Dermis microvascular lymphatic vessel endothelial cell (primary cell): Measurements from ENCODE around the gene CTSA. TPM values are rescaled to one million over a fixed set of nuclear protein-coding genes. Genes with fewer than 3 reads are reported as not detected.
A peak's percentile ranks its signal among the peaks of the same experiment; 100 is the strongest.

Source experiments
- DNase-seq, 2 donors: peaks; one replicate each; pipeline versions ENCODE4 v3.0.0 to v3.0.0-alpha.2; 2010; ENCODE audit warnings: low read depth in 2 of 2
- total RNA-seq: library from RNA; depleted of rRNA; stranded (reverse); fragments of >200 nt; gene quantifications from 2 replicates; pipeline ENCODE4 v1.2.1, GENCODE V29; 2014

The CTSA gene
- 29.4 and 73.2 TPM in 2 replicates for total RNA-seq

- DNase-seq = peak; percentile 86 to 95
Observed at GRCh38 chr20:45890985-45891983, at the start of gene CTSA, which contains the start of gene NEURL2. Gene CTSA, plus strand, starts transcription at chr20:45891335. Its CDS starts 234 bp downstream, at chr20:45891569. Gene NEURL2, minus strand, starts transcription at chr20:45891208. Its CDS starts 217 bp downstream, at chr20:45890991.

DNA sequence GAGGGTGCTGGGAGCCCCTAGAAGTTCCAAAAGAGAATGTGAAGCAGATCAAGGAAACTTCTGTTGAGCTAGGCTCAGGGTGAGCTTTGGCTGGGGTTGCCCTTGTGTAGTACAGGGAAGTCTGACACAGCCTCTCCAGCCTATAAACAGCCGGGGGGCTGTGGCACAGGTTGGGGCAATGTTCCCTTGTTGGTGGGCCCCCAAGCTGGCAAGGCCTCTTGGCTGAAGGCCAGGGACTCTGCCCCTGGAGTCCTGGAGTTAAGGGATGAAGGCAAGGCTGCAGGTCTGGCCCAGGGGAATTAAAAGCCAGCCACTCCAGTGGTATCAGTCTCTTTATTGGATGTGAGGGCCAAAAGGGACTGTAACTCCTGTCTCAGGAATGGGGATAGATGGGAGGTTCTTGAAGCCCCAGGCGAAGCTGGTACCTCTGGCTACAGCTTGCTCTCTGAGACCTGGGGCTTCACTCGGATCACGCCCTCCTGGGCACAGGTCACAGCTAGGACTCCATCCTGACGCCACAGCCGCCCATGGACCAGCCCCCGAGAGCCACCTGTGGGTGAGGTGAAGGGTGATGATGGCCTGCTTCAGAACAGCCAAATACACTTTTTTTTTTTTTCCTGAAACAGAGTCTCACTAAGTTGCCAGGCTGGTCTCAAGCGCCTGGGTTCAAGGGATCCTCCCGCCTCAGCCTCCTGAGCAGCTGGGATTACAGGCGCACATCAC, 49.6 kb upstream of the CTSA start:
- DNase-seq = no peak

DNA sequence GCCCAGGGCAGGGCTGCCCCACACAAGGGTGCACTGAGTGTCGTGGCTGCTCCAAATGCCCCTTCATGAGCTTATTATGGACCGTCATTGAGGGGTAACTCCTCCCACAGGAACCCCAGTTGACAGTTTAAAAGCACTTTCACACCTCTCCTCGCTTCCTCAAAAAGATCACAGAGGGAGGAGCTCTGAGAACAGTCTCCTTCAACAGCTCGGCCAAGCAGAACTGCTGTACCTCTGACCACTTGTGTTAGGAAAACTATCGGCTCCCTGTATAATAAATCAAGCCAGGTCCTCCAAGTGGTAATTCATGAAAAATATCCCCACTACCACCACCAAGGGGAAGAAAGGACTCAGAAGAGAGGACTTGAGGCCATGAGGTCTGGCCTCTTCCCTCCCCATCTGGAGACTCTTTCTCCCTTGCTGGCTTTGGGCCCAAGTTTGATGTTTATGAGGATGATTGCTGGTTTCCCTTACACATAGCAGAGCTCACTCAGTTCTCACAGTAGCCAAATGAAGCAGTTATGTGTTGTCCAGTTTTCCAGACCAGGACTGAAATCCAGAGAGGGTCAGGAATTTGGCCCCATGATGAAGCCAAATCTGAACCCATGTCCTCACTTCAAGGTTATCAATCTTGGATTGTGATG, 48.8 kb upstream of the CTSA start:
- peak in 1 of 2 donors; percentile 32 for DNase-seq

GRCh38 chr20:45843506-45843905, 47.6 kb upstream of the CTSA start:
- DNase-seq = no peak

DNA sequence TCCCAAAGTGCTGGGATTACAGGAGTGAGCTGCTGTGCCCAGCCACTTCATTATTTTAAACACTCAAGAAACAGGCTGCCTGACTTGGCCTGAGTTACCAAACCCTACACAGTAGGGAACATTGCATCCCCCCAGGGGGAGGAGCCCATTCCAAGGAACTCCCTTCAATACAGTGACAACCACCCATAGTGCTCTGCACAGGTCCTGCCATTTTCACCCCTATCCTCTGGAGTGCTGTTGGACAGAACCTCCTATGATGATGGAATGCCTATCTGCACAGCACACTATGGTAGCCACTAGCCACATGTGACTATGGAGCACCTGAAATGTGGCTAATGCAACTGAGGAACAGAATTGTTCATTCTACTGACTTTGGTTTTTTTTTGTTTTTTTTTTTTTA, 45.7 kb upstream of the CTSA start:
- DNase-seq = no peak

DNA sequence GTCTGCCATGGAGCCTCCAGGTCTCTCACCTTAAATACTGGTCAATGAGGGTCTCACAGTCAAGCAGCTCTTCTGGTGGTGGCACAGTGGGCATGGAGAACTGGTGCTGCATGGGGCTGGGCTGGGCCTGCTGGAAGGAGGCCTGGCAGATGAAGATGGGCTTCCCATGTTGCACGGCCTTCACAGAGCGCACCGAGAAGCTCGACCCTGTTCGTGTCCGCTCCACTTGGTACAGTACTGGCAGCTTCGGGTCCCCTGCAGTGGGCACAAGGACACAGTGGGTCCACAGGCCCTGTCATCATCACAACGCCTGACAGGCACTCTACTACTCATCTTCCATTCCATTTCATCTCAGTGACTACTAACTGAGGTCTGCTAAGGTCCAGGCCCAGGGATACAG, 42.7 kb upstream of the CTSA start:
- DNase-seq = no peak

- no peak for DNase-seq
Observed at GRCh38 chr20:45848969-45849582, 42.1 kb upstream of the CTSA start.

DNA sequence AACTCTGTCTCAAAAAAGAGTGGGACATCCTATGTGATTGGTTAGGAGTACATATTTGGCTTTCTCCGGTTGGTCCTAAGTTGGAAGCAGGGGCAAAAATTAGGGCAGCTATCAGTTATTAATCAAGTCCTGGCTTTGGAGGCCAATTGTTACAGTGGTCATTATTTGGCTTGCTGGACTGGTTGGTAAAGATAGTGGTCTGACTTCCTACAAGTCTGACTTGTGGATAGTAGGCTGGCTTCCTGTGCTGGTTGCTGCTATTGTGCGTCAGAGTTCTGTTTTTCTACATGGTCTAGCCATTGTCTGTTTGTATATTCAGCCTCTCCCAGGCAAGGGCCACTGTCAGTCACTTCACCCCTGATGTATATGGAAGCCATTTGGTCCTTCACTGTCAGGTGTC, 40.9 kb upstream of the CTSA start:
- no peak for DNase-seq

GRCh38 chr20:45850926-45851325, 40.2 kb upstream of the CTSA start:
- DNase-seq = no peak

- DNase-seq = no peak
Observed at GRCh38 chr20:45851501-45851900, 39.6 kb upstream of the CTSA start.

- no peak for DNase-seq
Observed at GRCh38 chr20:45852326-45852725, 38.8 kb upstream of the CTSA start.

DNA sequence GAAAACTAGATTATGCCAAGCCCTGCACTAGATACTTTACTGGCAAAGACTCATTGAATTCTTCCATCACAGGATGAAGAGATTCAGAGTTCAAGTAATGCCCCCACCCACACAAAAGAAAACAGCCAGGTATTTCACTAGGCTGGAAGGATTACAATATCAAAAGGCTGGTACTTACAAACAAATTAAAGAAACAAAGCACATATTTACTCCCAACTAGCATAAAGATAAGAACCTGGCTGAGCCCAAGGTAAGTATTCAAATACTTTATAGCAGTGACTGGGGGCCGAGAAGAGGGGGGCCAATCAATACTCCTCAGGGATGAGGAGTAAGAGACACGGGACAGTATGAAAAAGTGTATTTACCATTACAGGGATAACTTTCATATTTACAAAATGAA, 37.7 kb upstream of the CTSA start:
- no peak for DNase-seq

- peak; percentile 100 for DNase-seq
Observed at GRCh38 chr20:45857114-45857881, 33.8 kb upstream of the CTSA start, which contains the start of the genes ACOT8 and ZSWIM3. Gene ACOT8, minus strand, starts transcription at chr20:45857392. Its CDS starts 77 bp downstream, at chr20:45857315. Gene ZSWIM3, plus strand, starts transcription at chr20:45857614. Its CDS starts 212 bp downstream, at chr20:45857826.

DNA sequence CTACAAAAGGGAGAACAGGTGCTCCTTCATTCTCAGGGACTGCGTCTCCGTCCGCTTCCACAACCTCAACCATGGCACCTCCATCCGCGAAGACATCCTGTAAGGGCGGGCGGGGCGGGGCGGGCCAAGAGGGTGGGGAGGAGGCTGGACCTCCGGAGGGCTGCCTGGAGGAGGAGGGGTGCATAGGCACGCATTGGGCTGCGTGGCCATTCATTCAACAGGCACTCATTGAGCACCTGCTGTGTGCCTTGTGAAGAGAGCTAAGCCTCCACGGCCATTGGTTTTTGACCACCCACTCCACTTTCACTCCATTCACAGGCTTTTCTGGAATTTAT, 33.3 kb upstream of the CTSA start:
- DNase-seq = peak in 1 of 2 donors; percentile 15

GRCh38 chr20:45859916-45860315, 31.2 kb upstream of the CTSA start:
- no peak for DNase-seq

- DNase-seq = no peak
Observed at GRCh38 chr20:45860560-45861220, 30.4 kb upstream of the CTSA start.

GRCh38 chr20:45861221-45862075, 29.7 kb upstream of the CTSA start:
- peak; percentile 23 to 63 for DNase-seq

GRCh38 chr20:45863543-45864470, 27.3 kb upstream of the CTSA start:
- DNase-seq = no peak
